HFF-Myc (cell line): Measurements from ENCODE around the gene PSAP.

Experiments
- DNase-seq: peaks from one replicate; pipeline ENCODE4 v3.0.0-alpha.2; 2011; ENCODE audit warnings: low read depth; ENCODE audit errors: extremely low read depth
- H3K4me3 ChIP-seq: replicated peaks from 2 replicates; pipeline ENCODE4 v1.5.1; 2011; ENCODE audit warnings: low read depth, mild to moderate bottlenecking, control low read depth, low read length
- CTCF ChIP-seq: IDR thresholded peaks from 2 replicates; pipeline ENCODE4 v1.5.1; 2012; ENCODE audit warnings: mild to moderate bottlenecking, low read depth, low read length, control low read depth; ENCODE audit errors: missing control alignments

Gene PSAP

GRCh38 chr10:71823356-71823755 lies 27.7 kb downstream of the PSAP start:
- DNase-seq = no peak
- H3K4me3 ChIP-seq = no peak overlapping the region
- no peak for TF ChIP-seq CTCF

GRCh38 chr10:71821909-71822763 lies 28.9 kb downstream of the PSAP start:
- DNase-seq = no peak
- H3K4me3 ChIP-seq = no peak overlapping the region
- TF ChIP-seq CTCF = no peak

GRCh38 chr10:71820966-71821365 lies 30.1 kb downstream of the PSAP start:
- DNase-seq = no peak
- TF ChIP-seq CTCF = no peak
- no peak overlapping the region for H3K4me3 ChIP-seq

- no peak for TF ChIP-seq CTCF
- H3K4me3 ChIP-seq = no peak overlapping the region
- no peak for DNase-seq
Measured at GRCh38 chr10:71819985-71820384, 31.1 kb downstream of the PSAP start.

GRCh38 chr10:71819441-71819861 lies 31.6 kb downstream of the PSAP start:
- TF ChIP-seq CTCF = no peak
- H3K4me3 ChIP-seq = no peak overlapping the region
- no peak for DNase-seq

GRCh38 chr10:71818674-71819260 lies 32.3 kb downstream of the PSAP start:
- no peak overlapping the region for H3K4me3 ChIP-seq
- no peak for TF ChIP-seq CTCF
- no peak for DNase-seq
